Esophagus muscularis mucosa (tissue), 4 donors: Measurements from ENCODE around the gene PAM.

ENCODE experiments used
- CTCF ChIP-seq, 3 experiments: fragments of 200-600 bp in 2 of 3; fragments of 450-650 bp in 1 of 3; sonication (generic) in 2 of 3; IDR thresholded peaks; one replicate each; pipeline ENCODE4 v1.5.1; 2017 to 2019; ENCODE audit warnings: antibody characterized with exemption in 3 of 3, mild to moderate bottlenecking in 2 of 3, moderate library complexity in 1 of 3
- EP300 ChIP-seq: sonication (generic); formaldehyde crosslinking; IDR thresholded peaks from one replicate; pipeline ENCODE4 v1.6.1; 2017; ENCODE audit warnings: antibody characterized with exemption
- POLR2A ChIP-seq: fragments of 450-650 bp; IDR thresholded peaks from one replicate; pipeline ENCODE4 v1.6.1; 2017; ENCODE audit warnings: antibody characterized with exemption, moderate library complexity, mild to moderate bottlenecking, low read depth
- POLR2AphosphoS5 ChIP-seq, 2 donors: sonication (generic); formaldehyde crosslinking; IDR thresholded peaks; one replicate each; pipeline ENCODE4 v1.6.1; 2017; ENCODE audit warnings: antibody characterized with exemption in 2 of 2

GRCh38 chr5:102975045-102975444 lies 219.9 kb downstream of the PAM start:
- no peak for TF ChIP-seq CTCF (IDR thresholded peaks at IDR 0.05)
- TF ChIP-seq EP300, result no peak
- no peak for TF ChIP-seq POLR2A
- no peak for TF ChIP-seq POLR2AphosphoS5 (IDR thresholded peaks at IDR 0.05)
